HG03039 (cell line): ENCODE data around the gene TNIP1.

Experiments used
- ATAC-seq: cut with Tn5 transposase; IDR thresholded peaks from one replicate; pipeline ENCODE4 v1.9.1; 2021; ENCODE audit warnings: mild to moderate bottlenecking, moderate library complexity; ENCODE audit not compliant: unreplicated experiment

Gene TNIP1

GRCh38 chr5:151080613-151081430 lies at the start of gene TNIP1:
TSS of gene TNIP1 (minus strand) at chr5:151081034. CDS start at chr5:151065095, 15,939 bp downstream.
- peak; percentile 70 for ATAC-seq

- no peak for ATAC-seq
Observed at GRCh38 chr5:151130235-151130921, 49.5 kb upstream of the TNIP1 start.

- no peak for ATAC-seq
Observed at GRCh38 chr5:151128817-151129216, 48.0 kb upstream of the TNIP1 start.

GRCh38 chr5:151127926-151128325 lies 47.1 kb upstream of the TNIP1 start:
- no peak for ATAC-seq

- ATAC-seq, result no peak
Observed at GRCh38 chr5:151126199-151126645, 45.4 kb upstream of the TNIP1 start.

- no peak for ATAC-seq
Observed at GRCh38 chr5:151125421-151125820, 44.6 kb upstream of the TNIP1 start.

GRCh38 chr5:151123897-151124751 lies 43.3 kb upstream of the TNIP1 start:
- peak; percentile 73 for ATAC-seq

- no peak for ATAC-seq
Observed at GRCh38 chr5:151122828-151123227, 42.0 kb upstream of the TNIP1 start.

- no peak for ATAC-seq
Observed at GRCh38 chr5:151121665-151122064, 40.8 kb upstream of the TNIP1 start.

GRCh38 chr5:151121095-151121494 lies 40.3 kb upstream of the TNIP1 start:
- no peak for ATAC-seq

GRCh38 chr5:151118913-151119575 lies 38.2 kb upstream of the TNIP1 start:
- no peak for ATAC-seq

- peak; percentile 40 for ATAC-seq
Observed at GRCh38 chr5:151115272-151115905, 34.6 kb upstream of the TNIP1 start.

GRCh38 chr5:151113651-151114050 lies 32.8 kb upstream of the TNIP1 start:
- ATAC-seq, result no peak

- no peak for ATAC-seq
Observed at GRCh38 chr5:151110992-151111391, 30.2 kb upstream of the TNIP1 start.

GRCh38 chr5:151110122-151110681 lies 29.4 kb upstream of the TNIP1 start:
- ATAC-seq, result peak; percentile 38

- no peak for ATAC-seq
Observed at GRCh38 chr5:151108566-151108965, 27.7 kb upstream of the TNIP1 start.

GRCh38 chr5:151107738-151108520 lies 27.1 kb upstream of the TNIP1 start:
- ATAC-seq, result no peak

- no peak for ATAC-seq
Observed at GRCh38 chr5:151107084-151107483, 26.2 kb upstream of the TNIP1 start.

- no peak for ATAC-seq
Observed at GRCh38 chr5:151106509-151106908, 25.7 kb upstream of the TNIP1 start.
